Measurements from ENCODE around the gene ACTR1A.
A peak's percentile ranks its signal among the peaks of the same experiment; 100 is the strongest.
"Not testable (repeated sequence)": the region's sequence is repeated elsewhere in the genome, so short reads cannot be mapped to it uniquely, and the experiment has no call there.

Gene ACTR1A

GRCh38 chr10:102514487-102515311, 12.2 kb upstream of the ACTR1A start:
- no peak for DNase-seq

GRCh38 chr10:102511583-102512274, 9.2 kb upstream of the ACTR1A start:
- peak; percentile 31 to 41 for DNase-seq

DNA sequence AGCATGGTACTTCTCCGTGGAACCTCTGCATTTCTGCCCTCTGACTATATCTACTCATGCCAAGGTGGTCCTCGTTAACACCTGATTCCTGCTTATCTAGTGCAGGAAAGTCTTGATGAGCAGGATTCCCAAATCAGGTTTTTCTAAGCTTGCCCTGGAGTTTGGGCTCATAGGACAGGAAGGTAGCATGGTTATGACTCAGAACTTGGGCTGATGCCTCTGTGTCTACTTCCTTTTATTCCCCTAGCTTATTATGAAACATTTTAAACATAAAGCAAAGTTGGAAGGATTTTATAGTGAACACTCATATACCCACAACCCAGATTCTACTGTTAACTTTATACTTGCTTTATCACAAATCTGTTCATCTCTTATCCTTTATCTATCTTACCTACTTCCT, 6.9 kb upstream of the ACTR1A start:
- peak; percentile 70 to 75 for DNase-seq

GRCh38 chr10:102508506-102508905, 6.0 kb upstream of the ACTR1A start:
- DNase-seq, result no peak

DNA sequence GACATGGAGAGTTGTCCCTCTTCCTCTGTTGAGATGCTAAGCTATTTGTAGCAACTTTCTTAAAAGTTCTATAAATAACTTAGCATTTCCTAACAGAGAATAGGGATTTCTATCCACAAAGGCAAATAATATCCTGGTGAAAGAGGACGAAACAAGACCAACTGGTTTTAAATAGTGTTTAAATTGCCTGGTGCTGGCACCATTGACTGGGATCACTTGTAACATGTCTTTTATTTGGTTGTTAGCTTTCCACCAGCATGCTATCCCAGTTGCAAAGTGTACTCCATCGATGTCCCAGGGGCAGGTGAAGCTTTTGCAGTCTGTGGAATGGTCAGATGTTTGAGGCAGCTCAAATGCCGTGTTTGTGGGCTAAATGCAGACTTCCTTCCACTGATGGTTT, 5.0 kb upstream of the ACTR1A start:
- DNase-seq, result no peak

- DNase-seq, result no peak
These were observed 3.1 kb upstream of the ACTR1A start for GRCh38 chr10:102505462-102506115.

DNA sequence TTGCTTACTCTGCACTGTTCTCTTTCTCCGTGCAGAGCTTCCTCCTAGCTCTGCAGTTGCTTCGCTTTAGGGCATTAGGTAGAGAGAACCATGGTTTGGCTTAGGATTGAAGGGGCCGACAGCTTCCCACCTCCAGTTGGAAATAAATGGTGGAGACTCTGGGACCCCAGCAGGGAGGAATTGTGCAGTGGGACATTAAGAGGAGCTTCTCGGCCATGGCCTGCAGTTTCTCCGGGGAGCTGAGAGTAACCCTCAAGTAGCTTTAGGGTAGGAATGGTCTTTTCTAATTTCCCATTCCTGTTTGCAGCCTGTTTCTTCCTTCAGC, 2.4 kb upstream of the ACTR1A start:
- DNase-seq, result no peak

DNA sequence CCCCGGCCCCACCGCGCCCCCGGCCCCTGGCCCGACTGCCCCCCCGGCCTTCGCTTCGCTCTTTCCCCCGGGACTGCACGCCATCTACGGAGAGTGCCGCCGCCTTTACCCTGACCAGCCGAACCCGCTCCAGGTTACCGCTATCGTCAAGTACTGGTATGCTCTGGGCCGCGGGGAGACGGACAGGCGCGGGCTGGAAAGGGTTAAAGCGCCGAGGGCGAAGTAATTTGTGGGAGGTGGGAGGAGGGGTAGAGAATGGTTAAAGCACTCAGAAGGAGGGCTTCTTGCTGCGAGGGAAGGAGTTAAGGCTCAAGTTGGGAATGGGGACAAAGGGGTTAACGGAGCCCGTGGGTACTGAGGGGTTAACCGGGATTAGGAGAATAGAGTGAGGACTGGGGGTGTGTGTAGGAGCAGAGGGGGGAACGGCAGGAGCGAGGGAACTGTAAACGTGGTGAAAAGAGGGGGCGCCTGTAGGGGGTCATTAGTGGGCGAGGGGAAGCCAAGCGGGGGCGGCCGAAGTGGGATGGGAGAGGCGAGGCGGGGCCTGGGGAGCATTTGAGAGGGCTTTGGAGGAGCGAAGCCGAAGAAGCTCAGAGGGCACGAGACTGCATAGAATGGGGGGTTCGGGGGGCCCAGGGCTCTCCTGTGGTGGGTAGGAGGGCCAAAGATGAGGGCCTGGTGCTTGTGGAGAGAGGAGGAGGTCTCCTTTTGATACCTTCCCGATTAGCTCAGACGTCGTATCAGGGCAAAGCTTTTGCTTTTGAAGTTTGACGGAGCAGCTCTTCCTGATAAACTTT, 1.9 kb upstream of the ACTR1A start:
- peak; percentile 36 to 50 for DNase-seq

- peak; percentile 96 to 100 for DNase-seq
These were observed 1.0 kb upstream of the ACTR1A start, which contains the start of gene SUFU for GRCh38 chr10:102503264-102504178. TSS of gene SUFU (plus strand) at chr10:102503972. CDS start at chr10:102504153, 181 bp downstream.

- peak; percentile 99 to 100 for DNase-seq
These were observed 529 bp downstream of the ACTR1A start for GRCh38 chr10:102502029-102502336.

DNA sequence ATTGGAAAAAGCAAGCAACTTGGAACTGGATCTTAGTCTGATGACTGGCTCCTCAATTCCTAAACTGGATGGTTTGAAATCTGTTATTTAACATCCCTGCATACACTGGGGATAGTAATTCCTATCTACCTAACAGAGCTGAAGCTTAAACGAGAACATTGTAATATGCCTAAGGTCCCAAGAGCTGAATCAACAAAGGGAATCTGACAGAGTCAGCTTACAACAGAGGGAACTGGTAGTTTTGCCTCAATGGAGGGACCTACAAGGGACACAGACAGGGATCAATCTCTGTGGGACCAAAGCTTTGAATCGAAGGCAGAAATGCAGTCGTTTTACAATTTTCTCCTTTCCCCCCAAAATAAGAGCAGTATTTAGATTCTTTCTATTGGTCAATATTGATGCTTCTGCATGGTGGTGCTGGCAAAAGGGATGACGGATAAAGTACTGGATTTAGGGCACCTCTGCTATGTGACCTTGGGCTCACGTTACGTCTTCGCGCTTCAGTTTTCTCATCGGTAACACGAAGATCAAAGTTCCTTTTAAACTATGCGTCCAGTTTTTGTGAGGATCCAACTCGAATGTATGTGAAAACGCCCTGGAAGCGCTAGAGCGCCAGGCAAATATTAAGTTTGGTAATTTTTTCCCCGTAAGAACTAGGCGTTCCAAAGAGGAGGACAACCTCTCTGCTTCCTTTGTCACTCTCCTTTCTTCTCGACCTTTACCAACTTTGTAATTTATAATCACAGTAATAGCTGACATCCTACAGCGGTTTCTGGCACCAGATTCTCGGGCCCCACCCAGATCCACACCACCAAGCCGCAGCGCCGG, 1.1 kb downstream of the ACTR1A start:
- no peak for DNase-seq

- not testable (repeated sequence) for DNase-seq
These were observed 1.8 kb downstream of the ACTR1A start for GRCh38 chr10:102500686-102501085.

- DNase-seq, result no peak
These were observed 3.2 kb downstream of the ACTR1A start for GRCh38 chr10:102499356-102499755.

DNA sequence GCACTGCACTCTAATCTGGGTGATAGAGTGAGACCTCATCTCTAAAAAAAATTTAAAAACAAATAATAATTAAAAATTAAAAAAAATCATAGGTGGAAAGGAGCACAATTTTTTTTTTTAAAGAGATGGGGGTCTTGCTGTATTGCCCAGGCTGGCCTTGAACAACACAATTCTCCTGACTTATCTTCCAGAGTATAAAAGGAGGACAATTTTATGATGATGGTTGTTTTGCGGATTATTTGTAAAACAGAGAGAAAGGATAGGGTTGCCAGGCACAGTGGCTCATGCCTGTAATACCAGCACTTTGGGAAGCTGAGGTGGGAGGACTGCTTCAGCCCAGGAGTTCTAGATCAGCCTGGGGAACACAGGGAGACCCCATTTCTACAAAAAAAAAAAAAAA, 5.0 kb downstream of the ACTR1A start:
- no peak for DNase-seq

- DNase-seq, result no peak
These were observed 8.7 kb downstream of the ACTR1A start for GRCh38 chr10:102493771-102494170.

DNA sequence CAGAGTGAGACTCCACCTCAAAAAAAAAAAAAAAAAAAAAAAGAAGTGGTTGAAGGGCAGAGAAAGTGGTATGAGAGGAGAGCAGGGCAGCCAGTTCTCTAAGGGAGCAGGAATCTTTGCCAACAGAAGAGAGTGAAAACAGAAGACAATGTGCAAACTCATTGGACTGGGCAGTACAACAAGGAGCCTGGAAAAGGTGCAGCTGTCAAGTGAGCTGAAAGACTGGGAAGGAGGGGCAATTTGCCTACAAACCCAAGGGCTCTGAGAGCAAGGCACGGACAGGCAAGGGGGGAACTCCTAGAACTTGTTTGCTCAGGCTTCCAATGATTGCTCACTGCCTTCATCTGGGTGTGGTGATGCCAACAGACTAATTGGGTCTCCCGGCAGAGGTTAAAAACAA, 9.5 kb downstream of the ACTR1A start:
- DNase-seq, result no peak

DNA sequence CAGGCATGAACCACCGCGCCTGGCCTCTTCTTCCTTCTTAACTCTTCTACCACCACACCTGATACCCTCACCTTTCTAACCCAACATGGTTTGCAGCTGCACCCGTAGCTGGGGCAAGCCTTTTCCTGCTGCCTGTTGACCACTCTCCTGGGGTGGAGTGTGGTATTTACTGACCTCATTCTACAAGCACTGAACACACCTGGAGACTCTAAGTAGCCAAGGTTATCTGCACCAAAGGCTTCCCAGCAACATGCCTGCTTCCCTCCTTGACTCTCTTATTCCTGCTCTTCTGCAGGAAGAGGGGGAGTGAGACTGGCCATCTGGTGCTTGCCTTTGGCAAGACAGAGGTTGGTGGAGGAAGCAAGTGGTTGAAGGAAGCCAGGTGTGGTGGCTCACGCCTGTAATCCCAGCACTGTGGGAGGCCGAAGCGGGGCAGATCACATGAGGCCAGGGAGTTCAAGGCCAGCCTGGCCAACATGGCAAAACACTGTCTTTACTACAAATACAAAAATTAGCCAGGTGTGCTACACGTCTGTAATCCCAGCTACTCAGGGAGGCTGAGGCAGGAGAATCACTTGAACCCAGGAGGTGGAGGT, 10.1 kb downstream of the ACTR1A start:
- DNase-seq, result no peak

DNA sequence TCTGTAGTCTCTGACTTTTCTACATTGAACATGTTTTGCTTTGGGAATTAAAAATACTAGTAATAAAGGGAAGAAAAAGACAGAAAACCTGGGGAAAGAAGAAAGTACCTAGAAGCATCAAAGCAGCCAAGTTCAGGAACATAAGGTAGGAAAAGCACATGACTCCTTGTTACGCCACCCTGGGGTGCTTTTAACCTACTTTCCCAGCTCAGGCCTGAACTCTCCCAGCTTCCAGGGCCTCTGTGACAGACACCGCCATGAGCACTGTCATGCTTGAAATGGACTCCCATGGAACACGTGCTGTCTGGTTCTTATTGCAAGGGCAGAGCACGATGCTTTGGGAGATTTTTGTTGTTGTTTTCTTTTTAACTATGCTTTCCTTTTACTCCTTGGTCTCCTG, 11.4 kb downstream of the ACTR1A start:
- DNase-seq, result no peak

- DNase-seq, result no peak
These were observed 17.3 kb downstream of the ACTR1A start for GRCh38 chr10:102485093-102485784.

GRCh38 chr10:102484021-102484420, 18.5 kb downstream of the ACTR1A start:
- no peak for DNase-seq

Measured in inflammatory macrophage treated with lipopolysaccharide for 1 hour (primary cell).